Stimulated activated effector memory CD8-positive, alpha-beta T cell treated with anti-CD3 and anti-CD28 coated beads, Interleukin-12 subunit alpha, Interleukin-12 subunit beta, amount 100 ng/mL, for 72 hours (primary cell): ENCODE measurements around the gene MAPT.

Source experiments
- ATAC-seq: fragments of 150-1000 bp; cut with Tn5 transposase; 2 replicates; pipeline ENCODE4 v1.10.0; 2021
- DNase-seq, 2 donors: peaks; one replicate each; pipeline ENCODE4 v3.0.0; 2021 to 2022; ENCODE audit warnings: low spot score in 2 of 2
- H3K27ac Mint-ChIP-seq: one replicate; pipeline ENCODE4 v1.8.0; 2022; ENCODE audit warnings: mild to moderate bottlenecking, mixed read lengths
- H3K36me3 Mint-ChIP-seq: one replicate; pipeline ENCODE4 v1.8.0; 2022; ENCODE audit warnings: mild to moderate bottlenecking, mixed read lengths
- H3K4me1 Mint-ChIP-seq: one replicate; pipeline ENCODE4 v1.8.0; 2022; ENCODE audit warnings: mixed read lengths
- H3K4me3 Mint-ChIP-seq: one replicate; pipeline ENCODE4 v1.8.0; 2022; ENCODE audit warnings: mild to moderate bottlenecking, mixed read lengths
- H3K9me3 Mint-ChIP-seq: one replicate; pipeline ENCODE4 v1.8.0; 2022; ENCODE audit warnings: mixed read lengths

The MAPT gene

DNA sequence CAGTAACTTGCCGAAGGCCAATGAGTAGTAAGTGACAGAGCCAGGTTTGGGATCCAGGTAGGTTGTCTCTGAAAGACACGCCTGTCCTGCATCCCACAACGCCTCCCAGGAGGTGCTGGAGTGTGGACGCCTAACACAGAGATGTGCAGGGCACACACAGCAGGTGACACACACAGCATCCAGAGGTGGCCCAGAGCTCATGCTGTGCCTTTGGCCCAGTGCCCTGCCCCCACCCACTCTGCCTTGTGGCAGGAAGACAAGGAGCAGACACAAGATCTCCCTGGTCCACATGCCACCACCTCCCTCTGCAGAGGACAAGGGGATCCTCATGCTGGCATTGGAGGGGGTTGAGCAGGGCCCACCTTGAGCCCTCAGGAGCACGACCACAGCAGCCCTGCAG, 90.0 kb downstream of the MAPT start:
- Mint-ChIP-seq H3K4me3 (no peak overlapping the region), H3K36me3 (no peaks in the 10 kb centered on the region), H3K9me3 (no peaks in the 10 kb centered on the region), H3K4me1 (no peaks in the 10 kb centered on the region), H3K27ac (no peak overlapping the region)
- DNase-seq (no peak), ATAC-seq (no peak)

DNA sequence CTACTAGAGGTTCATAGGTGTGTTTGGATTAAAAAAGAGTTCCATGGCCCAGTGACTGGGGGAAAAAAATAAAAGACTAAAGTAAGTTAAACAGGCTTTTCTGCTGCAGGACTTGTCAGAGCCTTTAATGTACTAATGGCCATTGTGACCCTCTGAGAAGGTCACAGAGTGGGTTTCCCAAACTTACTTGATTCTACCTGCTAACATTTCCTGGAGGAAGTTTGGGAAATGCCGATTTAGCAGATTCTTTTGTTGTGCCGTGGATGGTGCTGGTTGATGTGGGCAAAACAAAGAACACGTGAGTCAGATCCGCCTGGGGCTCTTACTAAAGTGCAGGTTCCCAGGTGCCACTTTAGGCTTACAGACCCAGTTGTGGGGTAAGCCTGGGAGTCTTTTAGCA, 91.1 kb downstream of the MAPT start:
- Mint-ChIP-seq H3K4me3 (no peak overlapping the region), H3K27ac (no peak overlapping the region), H3K36me3 (no peaks in the 10 kb centered on the region), H3K4me1 (no peaks in the 10 kb centered on the region), H3K9me3 (no peaks in the 10 kb centered on the region)
- DNase-seq (no peak), ATAC-seq (no peak)

DNA sequence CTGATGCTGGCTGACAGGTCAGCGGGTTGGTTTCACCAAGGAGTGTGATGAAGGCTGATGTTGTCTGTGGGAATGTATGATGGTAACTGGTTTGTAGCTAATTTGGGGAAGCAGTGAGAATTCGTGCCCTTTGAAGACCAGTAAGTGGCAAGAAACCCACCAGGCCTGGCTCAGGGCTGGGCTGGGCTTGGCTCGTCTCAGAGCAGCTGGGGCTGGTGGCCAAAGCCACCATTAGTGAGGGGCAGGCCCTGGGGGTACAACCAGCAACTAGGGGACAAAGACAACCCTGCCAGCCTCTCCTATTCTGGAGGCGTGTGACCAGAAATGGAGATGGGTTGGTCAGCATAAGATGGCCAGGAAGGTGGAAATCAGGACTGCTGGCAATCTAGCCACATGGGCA, 91.7 kb downstream of the MAPT start:
- H3K27ac Mint-ChIP-seq = no peak overlapping the region
- H3K4me1 Mint-ChIP-seq = no peaks in the 10 kb centered on the region
- no peaks in the 10 kb centered on the region for H3K9me3 Mint-ChIP-seq

DNA sequence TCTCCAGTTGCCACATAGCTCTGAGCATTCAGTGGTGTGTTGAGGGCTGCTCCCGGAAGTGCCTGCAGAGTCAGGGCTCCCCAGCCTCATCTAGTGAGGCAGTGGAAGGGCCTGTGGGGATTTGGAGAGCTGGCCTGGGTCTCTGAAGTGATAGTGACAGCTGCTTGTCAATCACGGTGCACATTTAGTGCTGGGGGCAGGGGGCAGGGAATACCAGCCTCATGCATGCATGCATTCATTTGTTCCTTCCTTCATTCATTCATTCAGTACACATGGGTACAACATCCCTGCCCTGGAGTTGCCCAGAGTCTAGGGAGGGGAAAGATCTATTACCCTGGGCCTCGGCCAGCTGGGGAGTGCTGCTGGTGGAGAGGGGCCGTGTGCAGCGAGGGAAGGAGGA, 93.4 kb downstream of the MAPT start:
- Mint-ChIP-seq H3K27ac (no peak overlapping the region), H3K36me3 (no peaks in the 10 kb centered on the region), H3K9me3 (no peaks in the 10 kb centered on the region), H3K4me1 (no peaks in the 10 kb centered on the region), H3K4me3 (no peak overlapping the region)
- DNase-seq (no peak), ATAC-seq (no peak)

More for the DNA sequence above, 91.7 kb downstream of the MAPT start:
- H3K4me3 Mint-ChIP-seq = no peak overlapping the region
- no peaks in the 10 kb centered on the region for H3K36me3 Mint-ChIP-seq
- no peak for ATAC-seq
- no peak for DNase-seq

DNA sequence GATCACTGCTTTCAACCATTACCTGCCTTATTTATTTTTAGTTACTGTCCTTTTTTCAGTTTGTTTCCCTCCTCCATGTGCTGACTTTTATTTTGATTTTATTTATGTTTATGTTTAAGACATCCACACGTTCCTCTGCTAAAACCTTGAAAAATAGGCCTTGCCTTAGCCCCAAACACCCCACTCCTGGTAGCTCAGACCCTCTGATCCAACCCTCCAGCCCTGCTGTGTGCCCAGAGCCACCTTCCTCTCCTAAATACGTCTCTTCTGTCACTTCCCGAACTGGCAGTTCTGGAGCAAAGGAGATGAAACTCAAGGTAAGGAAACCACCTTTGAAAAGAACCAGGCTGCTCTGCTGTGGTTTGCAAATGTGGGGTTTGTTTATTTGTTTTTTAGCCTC, 95.4 kb downstream of the MAPT start:
- Mint-ChIP-seq H3K4me1 (no peaks in the 10 kb centered on the region), H3K36me3 (no peaks in the 10 kb centered on the region), H3K27ac (no peak overlapping the region), H3K9me3 (no peaks in the 10 kb centered on the region), H3K4me3 (no peak overlapping the region)
- ATAC-seq (no peak), DNase-seq (no peak)

DNA sequence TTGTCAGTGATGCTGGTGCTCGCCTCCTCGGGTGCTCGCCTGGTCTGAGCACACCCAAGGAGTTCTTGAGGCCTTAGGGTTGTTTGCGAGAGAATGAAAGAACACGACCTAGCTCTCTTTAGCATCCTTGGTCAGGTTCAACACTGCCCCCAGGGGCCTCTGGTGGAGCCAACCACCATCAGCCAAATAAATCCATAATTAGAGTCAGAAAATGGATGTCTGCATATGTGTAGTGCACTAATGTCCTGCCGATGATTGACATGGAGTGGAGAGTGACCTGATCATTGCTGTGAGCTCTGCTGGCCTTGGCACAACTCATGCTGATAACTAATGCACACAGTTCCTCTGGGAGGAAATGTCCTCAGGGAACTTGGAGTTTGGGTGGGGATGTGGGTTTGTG, 96.5 kb downstream of the MAPT start:
- DNase-seq (no peak), ATAC-seq (no peak)
- Mint-ChIP-seq H3K4me1 (no peaks in the 10 kb centered on the region), H3K36me3 (no peaks in the 10 kb centered on the region), H3K4me3 (no peak overlapping the region), H3K27ac (no peak overlapping the region), H3K9me3 (no peaks in the 10 kb centered on the region)

DNA sequence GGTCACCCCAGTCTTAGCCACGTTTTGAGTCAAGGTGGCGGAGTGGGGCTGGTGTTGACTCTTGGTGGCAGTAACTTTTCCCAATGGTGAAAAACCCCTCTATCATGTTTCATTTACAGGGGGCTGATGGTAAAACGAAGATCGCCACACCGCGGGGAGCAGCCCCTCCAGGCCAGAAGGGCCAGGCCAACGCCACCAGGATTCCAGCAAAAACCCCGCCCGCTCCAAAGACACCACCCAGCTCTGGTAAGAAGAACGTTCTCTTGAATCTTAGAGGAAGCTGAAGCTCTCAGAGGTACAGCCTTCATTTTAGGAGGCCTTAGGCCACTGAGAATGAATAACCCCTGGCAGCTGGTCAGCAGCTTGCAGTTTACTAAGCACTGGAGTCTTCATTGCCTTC, 97.0 kb downstream of the MAPT start:
- no peak for ATAC-seq
- no peaks in the 10 kb centered on the region for H3K36me3 Mint-ChIP-seq
- DNase-seq = no peak
- H3K9me3 Mint-ChIP-seq = no peaks in the 10 kb centered on the region
- H3K27ac Mint-ChIP-seq = no peak overlapping the region
- no peaks in the 10 kb centered on the region for H3K4me1 Mint-ChIP-seq
- no peak overlapping the region for H3K4me3 Mint-ChIP-seq

DNA sequence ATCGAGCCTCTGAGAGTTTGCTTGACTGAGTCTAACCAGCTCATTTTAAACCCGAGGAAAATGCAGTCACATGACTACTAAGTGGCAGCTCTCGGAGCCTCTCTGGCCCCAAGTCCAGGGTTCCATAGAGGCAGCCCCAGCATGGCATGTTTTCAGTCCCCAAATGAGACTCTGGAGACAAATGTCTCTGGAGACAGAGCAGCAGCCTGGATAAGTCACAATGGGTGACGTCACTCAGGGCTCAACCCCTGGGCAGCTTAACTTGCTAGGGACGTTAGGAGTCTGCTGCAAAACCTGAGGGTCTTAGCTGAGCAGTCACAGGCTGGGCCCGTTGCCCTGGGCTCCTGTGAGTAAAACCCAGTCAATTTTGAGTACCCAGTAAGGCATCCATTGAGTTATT, 97.8 kb downstream of the MAPT start:
- ATAC-seq (no peak), DNase-seq (no peak)
- Mint-ChIP-seq H3K36me3 (no peaks in the 10 kb centered on the region), H3K27ac (no peak overlapping the region), H3K4me1 (no peaks in the 10 kb centered on the region), H3K4me3 (no peak overlapping the region), H3K9me3 (no peaks in the 10 kb centered on the region)

DNA sequence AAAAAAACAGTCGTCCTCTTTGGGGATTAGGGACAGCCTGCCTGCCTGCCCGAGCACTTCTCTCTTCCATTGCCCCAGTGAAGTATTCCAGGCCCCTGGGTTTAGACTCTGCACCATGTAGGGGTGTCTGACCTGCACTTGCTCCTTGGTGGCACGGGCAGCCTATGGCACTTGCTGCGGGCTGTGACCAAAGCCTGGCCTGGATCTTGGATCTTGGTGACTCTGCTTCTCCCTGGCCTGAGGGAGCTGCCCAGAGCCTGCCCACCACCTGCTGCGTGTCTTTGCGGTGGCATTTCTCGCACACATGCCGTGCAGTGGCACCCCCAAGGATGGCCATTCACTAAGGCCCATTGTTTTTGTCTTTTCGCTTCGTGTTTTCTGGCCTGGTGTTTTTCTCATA, 98.5 kb downstream of the MAPT start:
- ATAC-seq (no peak), DNase-seq (no peak)
- Mint-ChIP-seq H3K27ac (no peak overlapping the region), H3K4me3 (no peak overlapping the region), H3K4me1 (no peaks in the 10 kb centered on the region), H3K9me3 (no peaks in the 10 kb centered on the region), H3K36me3 (no peaks in the 10 kb centered on the region)

DNA sequence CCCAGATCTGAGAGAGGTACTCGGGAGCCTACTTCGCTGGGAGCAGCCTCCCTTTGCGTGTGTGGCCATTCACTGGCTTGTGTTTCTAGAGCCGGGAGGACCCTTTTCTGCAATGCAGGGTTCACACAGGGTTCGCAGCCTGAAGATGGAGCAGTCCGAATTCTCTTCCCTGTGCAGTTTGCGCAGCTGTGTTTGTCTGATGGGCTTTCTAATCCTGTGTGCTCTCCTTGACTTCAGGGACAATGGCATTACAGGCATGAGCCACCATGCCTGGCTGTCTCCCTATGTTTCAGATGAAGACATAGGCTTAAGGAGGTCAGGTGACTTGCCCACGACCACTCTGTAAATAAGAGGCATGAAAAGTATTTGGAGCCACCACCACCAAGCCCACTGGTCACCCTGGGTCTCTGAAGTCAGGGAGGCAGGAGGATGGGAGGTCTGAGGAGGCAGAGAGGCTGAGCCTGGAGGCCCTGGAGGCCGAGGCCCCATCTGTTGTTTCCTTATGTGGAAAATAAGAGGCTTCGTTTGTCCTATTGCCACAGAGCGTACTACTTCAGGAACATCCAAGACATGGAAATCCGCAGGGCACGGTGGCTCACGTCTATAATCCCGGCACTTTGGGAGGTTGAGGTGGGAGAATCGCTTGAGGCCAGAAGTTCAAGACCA, 99.7 kb downstream of the MAPT start:
- Mint-ChIP-seq H3K9me3 (no peaks in the 10 kb centered on the region), H3K36me3 (no peaks in the 10 kb centered on the region), H3K4me3 (no peak overlapping the region), H3K27ac (no peak overlapping the region), H3K4me1 (no peaks in the 10 kb centered on the region)
- no peak for DNase-seq
- no peak for ATAC-seq

DNA sequence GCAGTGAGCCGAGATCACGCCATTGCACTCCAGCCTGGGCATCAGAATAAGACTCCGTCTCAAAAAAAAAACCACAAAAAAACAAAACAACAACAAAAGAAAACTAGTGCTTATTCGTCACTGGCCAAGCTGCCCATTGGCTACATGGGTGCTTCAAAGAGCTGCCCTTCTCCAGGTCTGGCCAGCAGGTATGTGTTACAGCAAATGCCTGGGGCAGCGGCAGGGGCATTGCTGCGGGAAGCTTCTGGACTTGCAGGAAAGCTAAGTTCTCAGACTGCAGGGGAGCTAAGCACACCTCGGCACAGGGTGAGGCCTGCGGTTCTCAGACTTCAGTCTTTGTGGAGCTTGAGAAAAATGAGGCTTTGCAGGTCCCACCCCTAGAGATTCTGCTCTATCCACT, 100.6 kb downstream of the MAPT start:
- no peaks in the 10 kb centered on the region for H3K4me1 Mint-ChIP-seq
- ATAC-seq (no peak), DNase-seq (no peak)
- H3K9me3 Mint-ChIP-seq = no peaks in the 10 kb centered on the region
- H3K4me3 Mint-ChIP-seq = no peak overlapping the region
- H3K36me3 Mint-ChIP-seq = no peaks in the 10 kb centered on the region
- H3K27ac Mint-ChIP-seq = no peak overlapping the region

DNA sequence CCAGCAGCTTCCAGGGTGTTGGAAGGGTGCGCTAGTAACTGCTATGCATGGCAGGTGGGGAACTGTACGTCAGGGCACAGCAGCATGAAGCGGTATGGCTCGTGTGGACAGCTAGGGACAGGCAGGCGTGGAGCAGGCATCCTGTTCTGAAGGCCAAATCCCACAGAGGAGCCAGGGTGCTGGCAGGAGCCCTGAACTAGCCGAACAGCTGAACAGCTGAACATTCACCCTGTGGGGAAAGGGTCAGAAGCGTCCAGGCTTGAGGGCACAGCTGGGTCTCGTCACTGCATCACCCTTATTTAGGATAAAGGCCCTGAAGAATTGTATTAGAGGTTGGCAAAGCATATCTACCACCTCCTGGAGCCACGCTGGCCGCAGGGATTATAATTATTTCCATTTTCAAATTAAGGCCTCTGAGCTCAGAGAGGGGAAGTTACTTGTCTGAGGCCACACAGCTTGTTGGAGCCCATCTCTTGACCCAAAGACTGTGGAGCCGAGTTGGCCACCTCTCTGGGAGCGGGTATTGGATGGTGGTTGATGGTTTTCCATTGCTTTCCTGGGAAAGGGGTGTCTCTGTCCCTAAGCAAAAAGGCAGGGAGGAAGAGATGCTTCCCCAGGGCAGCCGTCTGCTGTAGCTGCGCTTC, 101.4 kb downstream of the MAPT start:
- no peak for DNase-seq
- Mint-ChIP-seq H3K36me3 (no peaks in the 10 kb centered on the region), H3K4me3 (no peak overlapping the region), H3K9me3 (no peaks in the 10 kb centered on the region), H3K27ac (no peak overlapping the region), H3K4me1 (no peaks in the 10 kb centered on the region)
- no peak for ATAC-seq

DNA sequence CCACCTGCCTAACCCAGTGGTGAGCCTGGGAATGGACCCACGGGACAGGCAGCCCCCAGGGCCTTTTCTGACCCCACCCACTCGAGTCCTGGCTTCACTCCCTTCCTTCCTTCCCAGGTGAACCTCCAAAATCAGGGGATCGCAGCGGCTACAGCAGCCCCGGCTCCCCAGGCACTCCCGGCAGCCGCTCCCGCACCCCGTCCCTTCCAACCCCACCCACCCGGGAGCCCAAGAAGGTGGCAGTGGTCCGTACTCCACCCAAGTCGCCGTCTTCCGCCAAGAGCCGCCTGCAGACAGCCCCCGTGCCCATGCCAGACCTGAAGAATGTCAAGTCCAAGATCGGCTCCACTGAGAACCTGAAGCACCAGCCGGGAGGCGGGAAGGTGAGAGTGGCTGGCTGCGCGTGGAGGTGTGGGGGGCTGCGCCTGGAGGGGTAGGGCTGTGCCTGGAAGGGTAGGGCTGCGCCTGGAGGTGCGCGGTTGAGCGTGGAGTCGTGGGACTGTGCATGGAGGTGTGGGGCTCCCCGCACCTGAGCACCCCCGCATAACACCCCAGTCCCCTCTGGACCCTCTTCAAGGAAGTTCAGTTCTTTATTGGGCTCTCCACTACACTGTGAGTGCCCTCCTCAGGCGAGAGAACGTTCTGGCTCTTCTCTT, 102.1 kb downstream of the MAPT start:
- Mint-ChIP-seq H3K9me3 (no peaks in the 10 kb centered on the region), H3K36me3 (no peaks in the 10 kb centered on the region), H3K4me3 (no peak overlapping the region), H3K27ac (no peak overlapping the region), H3K4me1 (no peaks in the 10 kb centered on the region)
- ATAC-seq = no peak
- DNase-seq = no peak

DNA sequence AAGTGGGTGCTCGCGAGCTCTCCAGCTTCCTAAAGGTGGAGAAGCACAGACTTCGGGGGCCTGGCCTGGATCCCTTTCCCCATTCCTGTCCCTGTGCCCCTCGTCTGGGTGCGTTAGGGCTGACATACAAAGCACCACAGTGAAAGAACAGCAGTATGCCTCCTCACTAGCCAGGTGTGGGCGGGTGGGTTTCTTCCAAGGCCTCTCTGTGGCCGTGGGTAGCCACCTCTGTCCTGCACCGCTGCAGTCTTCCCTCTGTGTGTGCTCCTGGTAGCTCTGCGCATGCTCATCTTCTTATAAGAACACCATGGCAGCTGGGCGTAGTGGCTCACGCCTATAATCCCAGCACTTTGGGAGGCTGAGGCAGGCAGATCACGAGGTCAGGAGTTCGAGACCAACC, 102.8 kb downstream of the MAPT start:
- H3K4me3 Mint-ChIP-seq = no peak overlapping the region
- no peaks in the 10 kb centered on the region for H3K36me3 Mint-ChIP-seq
- no peak for ATAC-seq
- H3K4me1 Mint-ChIP-seq = no peaks in the 10 kb centered on the region
- no peak for DNase-seq
- H3K27ac Mint-ChIP-seq = no peak overlapping the region
- no peaks in the 10 kb centered on the region for H3K9me3 Mint-ChIP-seq

DNA sequence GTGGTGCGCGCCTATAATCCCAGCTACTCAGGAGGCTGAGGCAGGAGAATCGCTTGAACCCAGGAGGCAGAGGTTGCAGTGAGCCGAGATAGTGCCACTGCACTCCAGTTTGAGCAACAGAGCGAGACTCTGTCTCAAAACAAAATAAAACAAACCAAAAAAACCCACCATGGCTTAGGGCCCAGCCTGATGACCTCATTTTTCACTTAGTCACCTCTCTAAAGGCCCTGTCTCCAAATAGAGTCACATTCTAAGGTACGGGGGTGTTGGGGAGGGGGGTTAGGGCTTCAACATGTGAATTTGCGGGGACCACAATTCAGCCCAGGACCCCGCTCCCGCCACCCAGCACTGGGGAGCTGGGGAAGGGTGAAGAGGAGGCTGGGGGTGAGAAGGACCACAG, 103.3 kb downstream of the MAPT start:
- H3K4me1 Mint-ChIP-seq = no peaks in the 10 kb centered on the region
- no peak overlapping the region for H3K27ac Mint-ChIP-seq
- H3K4me3 Mint-ChIP-seq = no peak overlapping the region
- DNase-seq (no peak), ATAC-seq (no peak)
- no peaks in the 10 kb centered on the region for H3K36me3 Mint-ChIP-seq
- no peaks in the 10 kb centered on the region for H3K9me3 Mint-ChIP-seq
